Panc1 (cell line): ENCODE results near the gene ESR2. TPM values are rescaled to one million over a fixed set of nuclear protein-coding genes. Genes with fewer than 3 reads are reported as not detected.

ENCODE experiments used
- ATAC-seq: fragments of 200-7000 bp; cut with Tn5 transposase; 2 replicates; pipeline ENCODE4 v1.9.1; 2020; ENCODE audit warnings: mild to moderate bottlenecking, moderate library complexity
- BruUV-seq: library from RNA; stranded (reverse); fragments of 400-500 nt; replicated peaks from 2 replicates; lab custom pipeline; 2021; lab: Mats Ljungman, UMichigan
- CTCF ChIA-PET: fragments of 300-600 bp; sonication (Branson Sonifier 250); formaldehyde crosslinking; loops from one replicate; lab custom pipeline; 2022; ENCODE audit warnings: antibody characterized with exemption; lab: Charles Lee
- POLR2A ChIA-PET: fragments of 300-600 bp; sonication (Branson Sonifier 250); formaldehyde crosslinking; loops from one replicate; lab custom pipeline; 2022; ENCODE audit warnings: antibody characterized with exemption; lab: Charles Lee
- DNase-seq: peaks from one replicate; pipeline ENCODE4 v3.0.0-alpha.2; 2010; ENCODE audit warnings: low read depth, low spot score
- H3K27ac ChIP-seq: 2 replicates; pipeline ENCODE4 v1.5.1; 2011; ENCODE audit warnings: mild to moderate bottlenecking, low read length, inconsistent platforms
- H3K27me3 ChIP-seq: fragments of 200-500 bp; sonication (Bioruptor generic); 2 replicates; pipeline ENCODE4 v1.6.0; 2014; ENCODE audit warnings: low read length, inconsistent platforms; ENCODE audit not compliant: control insufficient read depth, insufficient read depth
- H3K36me3 ChIP-seq: fragments of 200-500 bp; sonication (Bioruptor generic); 2 replicates; pipeline ENCODE4 v1.5.1; 2014; ENCODE audit warnings: inconsistent platforms, mild to moderate bottlenecking, low read length, moderate library complexity; ENCODE audit not compliant: control insufficient read depth, insufficient read depth
- H3K4me1 ChIP-seq: 2 replicates; pipeline ENCODE4 v1.5.1; 2011; ENCODE audit warnings: inconsistent platforms, mild to moderate bottlenecking, low read length, moderate library complexity; ENCODE audit not compliant: control insufficient read depth, insufficient read depth
- H3K4me3 ChIP-seq, 2 experiments: 2 replicates each; pipeline ENCODE4 v1.5.1; 2011 to 2012; ENCODE audit warnings: low read depth in 2 of 2, low read length in 2 of 2, mild to moderate bottlenecking in 2 of 2, inconsistent platforms in 1 of 2, moderate library complexity in 1 of 2
- H3K9me3 ChIP-seq: fragments of 200-500 bp; sonication (Bioruptor generic); 2 replicates; pipeline ENCODE4 v1.5.1; 2014; ENCODE audit warnings: low read depth, mild to moderate bottlenecking, inconsistent platforms, low read length, moderate library complexity; ENCODE audit not compliant: control insufficient read depth, insufficient read depth
- CTCF ChIP-seq: fragments of 450-650 bp; IDR thresholded peaks from 2 replicates; pipeline ENCODE4 v1.5.1; 2017; ENCODE audit warnings: mild to moderate bottlenecking
- POLR2AphosphoS5 ChIP-seq: IDR thresholded peaks from 2 replicates; pipeline ENCODE4 v1.6.1; 2012; ENCODE audit warnings: mild to moderate bottlenecking, low read depth, low read length, moderate library complexity
- REST ChIP-seq, 2 experiments: IDR thresholded peaks; 2 replicates each; pipeline ENCODE4 v1.6.1; 2011 to 2012; ENCODE audit warnings: low read depth in 2 of 2, control low read depth in 1 of 2, low read length in 1 of 2, mild to moderate bottlenecking in 1 of 2, moderate library complexity in 1 of 2; ENCODE audit not compliant: insufficient read depth in 1 of 2
- SIN3A ChIP-seq: IDR thresholded peaks from 2 replicates; pipeline ENCODE4 v1.6.1; 2012; ENCODE audit warnings: low read depth, mild to moderate bottlenecking, low read length, moderate library complexity, borderline replicate concordance; ENCODE audit not compliant: insufficient read depth
- TCF7L2 ChIP-seq: IDR thresholded peaks from 2 replicates; pipeline ENCODE4 v1.6.1; 2011; ENCODE audit warnings: mild to moderate bottlenecking, low read depth, low read length, inconsistent platforms
- in situ Hi-C: cut with HindIII; loops from 2 replicates; pipeline ENCODE4 v1.10.0; 2016; ENCODE audit warnings: low sequenced_read_pairs, low pct_unique_long_range_greater_than_20kb
- intact Hi-C: fragments of 100-400 bp; cut with micrococcal nuclease; formaldehyde crosslinking; loops from one replicate; pipeline ENCODE4 v1.10.0; 2022; ENCODE audit not compliant: unreplicated experiment
- total RNA-seq: library from RNA; stranded (reverse); gene quantifications from one replicate; pipeline ENCODE4 v1.2.1, GENCODE V29; 2021; ENCODE audit not compliant: unreplicated experiment

Gene ESR2
- total RNA-seq, 1 experiment from 2014 or later: not detected

GRCh38 chr14:64191756-64192155, 102.4 kb downstream of the ESR2 start:
- H3K27ac ChIP-seq: no peak overlapping the region
- H3K9me3 ChIP-seq: no peaks in the 10 kb centered on the region
- intact Hi-C loops (no loop called here), in situ Hi-C loops (no loop called here)
- H3K27me3 ChIP-seq: no peaks in the 10 kb centered on the region
- H3K36me3 ChIP-seq: no peaks in the 10 kb centered on the region
- DNase-seq: peak; percentile 17
- CTCF ChIA-PET: no interaction called here
- H3K4me1 ChIP-seq: no peaks in the 10 kb centered on the region
- no TSS peak for BruUV-seq
- no peak for TF ChIP-seq TCF7L2
- TF ChIP-seq REST (IDR thresholded peaks at IDR 0.05; ENCODE audit: insufficient read depth in 1 of 2, low read depth in 2 of 2, low read length in 1 of 2): no peak
- TF ChIP-seq SIN3A: no peak
- no peak for TF ChIP-seq CTCF
- TF ChIP-seq POLR2AphosphoS5: no peak
- H3K4me3 ChIP-seq: no peak overlapping the region
- ATAC-seq: no peak
- POLR2A ChIA-PET: interaction anchor here (0.7 kb wide), 1 partner anchor 375 kb away, joined by 3 read pairs; no protein-coding TSS in a partner anchor

- CTCF ChIA-PET: interaction anchor here (0.5 to 0.7 kb wide), 2 partner anchors 11 to 126 kb away, joined by 3 read pairs; no protein-coding TSS in a partner anchor
- POLR2A ChIA-PET: interaction anchor here (0.7 kb wide), 1 partner anchor 374 kb away, joined by 3 read pairs; no protein-coding TSS in a partner anchor
Measured at GRCh38 chr14:64190974-64191502, 103.1 kb downstream of the ESR2 start.

More at GRCh38 chr14:64190974-64191502, 103.1 kb downstream of the ESR2 start:
- DNase-seq (no peak), ATAC-seq (no peak)
- H3K36me3 ChIP-seq: no peaks in the 10 kb centered on the region
- H3K27ac ChIP-seq: no peak overlapping the region
- H3K9me3 ChIP-seq: no peaks in the 10 kb centered on the region
- no peaks in the 10 kb centered on the region for H3K4me1 ChIP-seq
- intact Hi-C loops (no loop called here), in situ Hi-C loops (no loop called here)
- H3K27me3 ChIP-seq: no peaks in the 10 kb centered on the region
- no TSS peak for BruUV-seq
- no peak for TF ChIP-seq POLR2AphosphoS5
- no peak for TF ChIP-seq TCF7L2
- TF ChIP-seq SIN3A: no peak
- no peak for TF ChIP-seq CTCF
- TF ChIP-seq REST (IDR thresholded peaks at IDR 0.05; ENCODE audit: insufficient read depth in 1 of 2, low read depth in 2 of 2, low read length in 1 of 2): no peak
- H3K4me3 ChIP-seq: no peak overlapping the region
